Heart right ventricle (tissue), 16 donors: ENCODE measurements around the gene IL1RAPL1. TPM values are rescaled to one million over a fixed set of nuclear protein-coding genes. Genes with fewer than 3 reads are reported as not detected.

Experiments
- ATAC-seq, 8 donors: fragments of 200-7000 bp; cut with Tn5 transposase; one replicate each; pipeline ENCODE4 v1.9.1; 2020; ENCODE audit warnings: mild to moderate bottlenecking in 8 of 8, moderate library complexity in 8 of 8, moderate number of reproducible peaks in 1 of 8
- DNase-seq, 2 donors: peaks; one replicate each; pipeline ENCODE4 v3.0.0-alpha.2; 2020
- H3K27ac ChIP-seq, 10 donors: fragments of 200-600 bp; sonication (generic) in 2 of 10; one replicate each; pipeline versions ENCODE4 v1.5.0 to v1.8.0; 2020 to 2022; ENCODE audit warnings: mild to moderate bottlenecking in 3 of 10
- H3K27me3 ChIP-seq, 7 donors: fragments of 200-600 bp; one replicate each; pipeline ENCODE4 v1.8.0; 2021 to 2022; ENCODE audit warnings: mild to moderate bottlenecking in 2 of 7
- H3K36me3 ChIP-seq, 9 donors: fragments of 200-600 bp; sonication (generic) in 1 of 9; one replicate each; pipeline versions ENCODE4 v1.5.0 to v1.8.0; 2020 to 2022; ENCODE audit warnings: mild to moderate bottlenecking in 2 of 9
- H3K4me1 ChIP-seq, 9 donors: fragments of 200-600 bp; sonication (generic) in 1 of 9; one replicate each; pipeline versions ENCODE4 v1.5.0 to v1.8.0; 2020 to 2022; ENCODE audit warnings: mild to moderate bottlenecking in 4 of 9
- H3K4me3 ChIP-seq, 10 donors: fragments of 200-600 bp; sonication (generic) in 2 of 10; one replicate each; pipeline versions ENCODE4 v1.5.0 to v1.8.0; 2020 to 2022; ENCODE audit warnings: mild to moderate bottlenecking in 7 of 10, moderate library complexity in 2 of 10
- H3K9me3 ChIP-seq, 11 donors: fragments of 200-600 bp in 10 of 11; sonication (generic) in 2 of 11; one replicate each; pipeline versions ENCODE4 v1.5.0 to v1.8.0; 2013 to 2022; ENCODE audit warnings: mild to moderate bottlenecking in 2 of 11, control low read depth in 1 of 11, moderate library complexity in 1 of 11
- CTCF ChIP-seq, 9 donors: fragments of 200-600 bp; sonication (generic) in 2 of 9; IDR thresholded peaks; one replicate each; pipeline versions ENCODE4 v1.5.0 to v1.8.0; 2021 to 2022; ENCODE audit warnings: antibody characterized with exemption in 9 of 9, mild to moderate bottlenecking in 5 of 9, moderate library complexity in 1 of 9
- WGBS, 2 donors: extraction: QIAGEN DNeasy Blood & Tissue Kit; methylation state at CpG; one replicate each; pipeline ENCODE4 v1.1.7; 2013; ENCODE audit warnings: inconsistent platforms in 1 of 2; 5-methylcytosine and 5-hydroxymethylcytosine counted together
- intact Hi-C, 10 donors: fragments of 100-400 bp; cut with DNase I; formaldehyde crosslinking; loops; one replicate each; pipeline versions ENCODE4 v1.11.1 to v1.14.2; 2022
- polyA plus RNA-seq, 2 donors: library from polyadenylated mRNA; stranded (reverse); fragments of 200-250 nt; gene quantifications; one replicate each; pipeline ENCODE4 v1.2.3, GENCODE V29; 2013
- total RNA-seq, 10 donors: library from RNA; stranded (reverse); fragmentation: NEBNext Ultra II Directional in 3 of 10; extraction: Animal tissue kit (Norgen Biotek cat#: 25700) in 3 of 10; gene quantifications; one replicate each; pipeline versions ENCODE4 v1.2.1 to v1.2.4, GENCODE V29; 2021 to 2023
- donor health status: Arrhythmogenic right ventricular cardiomyopathy.
- donor health status: ischemic (EF 13 %, LVEDD 7.1; RV severe dilation, severe dysfunction).
- donor health status: healthy with polysubstance abuse.
- donor health status: DM: no; HTN: yes; CAD: no.
- donor health status: DM: no; HTN: no; CAD: no.
- donor health status: ischemic (EF 25% LVEDD 6.9; RV normal size, moderate dysfunction).
- donor health status: ischemic (EF 25% LVEDD 5.7; RV mildly dilated, moderate dysfunction).
- donor health status: healthy.
- donor health status: DM: yes; HTN: yes; CAD: no.
- donor health status: Ischemic cardiomyopathy.
- donor health status: ischemic (EF 35%, LVEDD 5.7; RV mildly dilated, moderate dysfunction).
- donor health status: nonischemic (EF 11% LVEDD 7.7; RV severe dilation, severe dysfunction).
- donor health status: DM: yes; HTN: yes; CAD: no.
- donor health status: PGD.
- donor health status: ischemic (EF 29% LVEDD 5.4; RV normal size, mild dysfunction).
- donor health status: nonischemic (EF 23%, LVEDD 6.1; RV moderate dilation, normal function).

IL1RAPL1 gene
- total and polyA plus RNA-seq, 12 donors = 0.13 to 6.3 (median 2.8) TPM

DNA sequence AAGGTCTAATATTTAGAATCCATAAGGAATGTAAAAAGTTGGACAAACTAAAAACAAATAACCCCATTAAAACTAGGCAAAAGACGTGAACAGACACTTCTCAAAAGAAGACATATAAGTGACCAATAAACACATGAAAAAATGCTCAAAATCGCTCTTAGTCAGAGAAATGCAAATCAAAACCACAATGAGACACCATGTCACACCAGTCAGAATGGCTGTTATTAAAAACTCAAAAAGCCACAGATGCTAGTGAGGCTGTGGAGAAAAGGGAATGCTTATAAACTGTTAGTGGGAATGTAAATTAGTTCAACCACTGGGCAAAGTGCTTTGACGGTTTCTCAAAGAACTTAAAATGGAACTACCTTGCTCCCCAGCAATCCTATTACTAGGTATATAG lies 953.8 kb downstream of the IL1RAPL1 start:
- WGBS, 2 donors = 89 to 99% methylated on average over 3 of the region's 3 CpGs
- H3K9me3 ChIP-seq = no peaks in the 10 kb centered on the region
- intact Hi-C loops = no loop called here
- no peaks in the 10 kb centered on the region for H3K27me3 ChIP-seq
- no peaks in the 10 kb centered on the region for H3K4me1 ChIP-seq
- DNase-seq (no peak), ATAC-seq (no peak)
- TF ChIP-seq CTCF (IDR thresholded peaks at IDR 0.05) = no peak
- no peak overlapping the region for H3K4me3 ChIP-seq
- H3K36me3 ChIP-seq = no peaks in the 10 kb centered on the region
- no peak overlapping the region for H3K27ac ChIP-seq

- intact Hi-C loops = no loop called here
- DNase-seq = no peak
- ATAC-seq = no peak
Measured at GRCh38 chrX:29542152-29542551, 954.9 kb downstream of the IL1RAPL1 start.

GRCh38 chrX:29545878-29546277 lies 958.6 kb downstream of the IL1RAPL1 start:
- ATAC-seq (no peak), DNase-seq (no peak)
- intact Hi-C loops = no loop called here
- H3K4me1 ChIP-seq = no peaks in the 10 kb centered on the region
- WGBS, 2 donors = 59 to 86% methylated on average over 2 of the region's 2 CpGs
- no peaks in the 10 kb centered on the region for H3K9me3 ChIP-seq
- no peak overlapping the region for H3K27ac ChIP-seq
- TF ChIP-seq CTCF (IDR thresholded peaks at IDR 0.05) = no peak
- H3K36me3 ChIP-seq = no peaks in the 10 kb centered on the region
- no peak overlapping the region for H3K4me3 ChIP-seq
- no peaks in the 10 kb centered on the region for H3K27me3 ChIP-seq

More at GRCh38 chrX:29542152-29542551, 954.9 kb downstream of the IL1RAPL1 start:
- 37 to 48% methylated on average over 1 of the region's 1 CpG for WGBS, 2 donors
- H3K9me3 ChIP-seq = no peaks in the 10 kb centered on the region
- H3K4me3 ChIP-seq = no peak overlapping the region
- no peak for TF ChIP-seq CTCF (IDR thresholded peaks at IDR 0.05)
- no peaks in the 10 kb centered on the region for H3K27me3 ChIP-seq
- H3K36me3 ChIP-seq = no peaks in the 10 kb centered on the region
- H3K4me1 ChIP-seq = no peaks in the 10 kb centered on the region
- no peak overlapping the region for H3K27ac ChIP-seq

DNA sequence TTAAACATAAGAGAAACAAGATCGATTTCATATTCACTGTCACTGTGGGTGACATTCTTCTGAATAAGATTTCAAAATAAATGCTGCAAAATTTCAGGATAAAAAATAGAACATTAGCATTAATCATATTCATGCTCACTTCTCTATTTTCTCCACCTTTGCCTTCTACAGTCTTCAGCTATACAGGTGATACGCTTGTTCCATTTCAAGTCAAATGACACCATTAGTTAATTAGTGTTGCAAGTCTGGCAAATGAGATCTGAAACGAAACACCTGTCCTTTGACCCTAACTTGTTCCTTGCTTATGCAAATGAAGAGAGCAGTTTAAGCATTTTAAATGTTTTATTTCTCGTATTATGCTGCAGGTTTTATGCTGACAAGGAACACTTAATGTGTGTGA lies 960.6 kb downstream of the IL1RAPL1 start:
- DNase-seq (no peak), ATAC-seq (no peak)
- H3K9me3 ChIP-seq = no peaks in the 10 kb centered on the region
- intact Hi-C loops = no loop called here
- no peak for TF ChIP-seq CTCF (IDR thresholded peaks at IDR 0.05)
- H3K27ac ChIP-seq = no peak overlapping the region
- H3K4me3 ChIP-seq = no peak overlapping the region
- H3K36me3 ChIP-seq = no peaks in the 10 kb centered on the region
- WGBS, 2 donors = 79 to 89% methylated on average over 4 of the region's 4 CpGs
- H3K27me3 ChIP-seq = no peaks in the 10 kb centered on the region
- H3K4me1 ChIP-seq = no peaks in the 10 kb centered on the region
